Activated CD4-positive, CD25-positive, alpha-beta regulatory T cell treated with anti-CD3 and anti-CD28 coated beads, Interleukin-2, amount 50 U/mL, for 16 hours (primary cell): ENCODE results near the gene MUC5B.
"Not testable (repeated sequence)": the region's sequence is repeated elsewhere in the genome, so short reads cannot be mapped to it uniquely, and the experiment has no call there.

Source experiments
- DNase-seq: peaks from one replicate; pipeline ENCODE4 v3.0.0-alpha.2; 2020; ENCODE audit warnings: low read depth, low spot score

MUC5B gene

GRCh38 chr11:1250411-1250810 is 27.5 kb downstream of the MUC5B start:
- not testable (repeated sequence) for DNase-seq

GRCh38 chr11:1251236-1251770 is 28.4 kb downstream of the MUC5B start:
- DNase-seq, result no peak

GRCh38 chr11:1252371-1253102 is 29.7 kb downstream of the MUC5B start:
- DNase-seq, result no peak

GRCh38 chr11:1253103-1253485 is 30.2 kb downstream of the MUC5B start:
- no peak for DNase-seq

GRCh38 chr11:1254086-1254648 is 31.3 kb downstream of the MUC5B start:
- no peak for DNase-seq

- no peak for DNase-seq
Observed at GRCh38 chr11:1254733-1255132, 31.9 kb downstream of the MUC5B start.

- no peak for DNase-seq
Observed at GRCh38 chr11:1255151-1255550, 32.3 kb downstream of the MUC5B start.

- no peak for DNase-seq
Observed at GRCh38 chr11:1256257-1257045, 33.6 kb downstream of the MUC5B start.

- DNase-seq, result no peak
Observed at GRCh38 chr11:1257366-1257765, 34.5 kb downstream of the MUC5B start.

GRCh38 chr11:1257916-1258315 is 35.0 kb downstream of the MUC5B start:
- DNase-seq, result no peak

GRCh38 chr11:1258401-1259075 is 35.7 kb downstream of the MUC5B start:
- DNase-seq, result no peak

GRCh38 chr11:1259076-1259461 is 36.2 kb downstream of the MUC5B start:
- DNase-seq, result no peak

- no peak for DNase-seq
Observed at GRCh38 chr11:1259561-1259960, 36.7 kb downstream of the MUC5B start.

DNA sequence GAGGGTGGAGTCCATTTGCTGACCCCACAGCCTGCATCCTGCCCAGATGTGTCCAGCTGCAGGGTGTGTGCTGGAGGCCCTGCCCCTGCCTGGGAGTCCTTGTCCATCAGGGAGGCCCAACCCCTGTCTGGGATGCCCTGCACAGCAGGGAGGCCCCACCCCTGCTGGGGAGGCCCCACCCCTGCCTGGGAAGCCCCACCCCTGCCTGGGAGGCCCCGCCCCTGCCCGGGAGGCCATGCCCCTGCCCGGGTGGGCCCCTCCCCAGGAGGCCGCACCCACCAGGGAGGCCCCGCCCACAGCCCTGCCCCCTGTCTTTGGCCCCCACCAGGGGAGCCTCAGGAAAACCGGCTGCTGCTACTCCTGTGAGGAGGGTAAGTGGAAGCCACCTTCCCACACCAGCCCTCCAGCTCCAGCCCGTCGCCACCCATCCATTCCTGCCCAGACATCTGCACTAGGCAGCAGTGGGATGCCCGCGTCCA is 37.2 kb downstream of the MUC5B start:
- no peak for DNase-seq

DNA sequence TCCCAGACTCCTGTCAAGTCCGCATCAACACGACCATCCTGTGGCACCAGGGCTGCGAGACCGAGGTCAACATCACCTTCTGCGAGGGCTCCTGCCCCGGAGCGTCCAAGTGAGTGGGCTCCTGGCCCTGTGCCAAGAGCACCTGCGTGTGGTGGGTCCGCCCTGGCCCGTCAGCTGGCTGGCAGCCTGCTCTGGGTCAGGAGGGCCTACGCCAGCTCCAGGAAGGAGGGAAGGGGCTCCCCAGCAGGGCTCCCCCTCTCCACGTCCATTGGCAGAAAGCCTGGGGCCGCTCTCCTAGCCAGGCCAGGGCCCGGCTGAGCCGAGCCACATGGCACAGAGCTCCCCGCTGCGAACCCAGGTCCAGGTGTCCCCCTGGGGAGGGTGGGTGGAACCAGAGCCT is 37.8 kb downstream of the MUC5B start:
- DNase-seq, result no peak

GRCh38 chr11:1261241-1262071 is 38.6 kb downstream of the MUC5B start:
- no peak for DNase-seq

DNA sequence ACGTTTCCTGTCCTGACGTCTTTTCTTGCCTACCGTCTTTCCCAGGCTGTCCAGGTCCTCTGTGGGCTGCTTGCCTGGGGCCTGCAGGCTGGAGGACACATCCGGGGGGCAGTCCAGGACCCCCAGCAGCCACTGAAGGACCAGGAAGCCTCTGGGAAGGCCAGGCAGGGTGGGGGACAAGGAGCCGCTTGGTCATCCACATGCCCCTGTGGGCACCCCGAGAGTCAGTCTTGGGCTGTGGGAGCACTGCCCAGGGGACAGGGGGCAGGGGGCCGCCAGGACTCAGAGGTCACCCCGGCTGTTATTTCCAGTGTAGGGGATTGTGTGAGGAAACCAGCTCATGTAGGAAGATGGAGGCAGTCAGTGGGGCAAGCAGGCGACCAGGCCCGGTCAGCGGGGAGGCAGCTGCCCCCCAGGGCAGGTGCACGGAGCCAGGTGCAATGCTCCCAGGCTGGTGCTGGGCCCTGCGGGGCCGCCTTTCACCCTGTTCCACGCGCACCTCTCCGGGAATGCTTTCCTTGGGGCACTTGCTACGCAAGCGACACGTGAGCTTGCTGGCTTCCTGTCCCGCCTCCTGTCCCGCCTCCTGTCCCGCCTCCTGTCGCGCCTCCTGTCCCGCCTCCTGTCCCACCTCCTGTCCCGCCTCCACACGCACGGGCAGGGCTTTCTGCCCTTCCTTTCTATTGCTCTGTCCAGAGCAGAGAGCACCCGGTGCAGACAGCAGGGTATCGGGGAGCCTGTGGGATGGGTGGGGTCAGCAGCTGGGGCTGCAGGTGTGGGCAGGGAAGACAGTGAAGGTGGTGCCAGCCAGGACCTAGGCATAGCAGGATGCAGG is 39.5 kb downstream of the MUC5B start:
- peak; percentile 67 for DNase-seq

- DNase-seq, result no peak
Observed at GRCh38 chr11:1263010-1263409, 40.1 kb downstream of the MUC5B start.

DNA sequence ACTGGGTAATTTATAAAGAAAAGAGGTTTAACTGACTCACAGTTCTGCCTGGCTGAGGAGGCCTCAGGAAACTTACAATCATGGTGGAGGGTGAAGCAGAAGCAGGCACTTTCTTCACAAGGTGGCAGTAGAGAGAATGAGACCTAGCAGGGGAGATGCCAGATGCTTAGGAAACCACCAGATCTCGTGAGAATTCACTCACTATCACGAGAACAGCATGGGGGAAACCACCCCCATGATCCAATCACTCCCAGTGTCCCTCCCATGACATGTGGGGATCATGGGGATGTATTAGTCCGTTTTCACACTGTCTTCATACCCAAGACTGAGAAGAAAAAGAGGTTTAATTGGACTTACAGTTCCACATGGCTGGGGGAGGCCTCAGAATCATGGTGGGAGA is 41.6 kb downstream of the MUC5B start:
- DNase-seq, result not testable (repeated sequence)

DNA sequence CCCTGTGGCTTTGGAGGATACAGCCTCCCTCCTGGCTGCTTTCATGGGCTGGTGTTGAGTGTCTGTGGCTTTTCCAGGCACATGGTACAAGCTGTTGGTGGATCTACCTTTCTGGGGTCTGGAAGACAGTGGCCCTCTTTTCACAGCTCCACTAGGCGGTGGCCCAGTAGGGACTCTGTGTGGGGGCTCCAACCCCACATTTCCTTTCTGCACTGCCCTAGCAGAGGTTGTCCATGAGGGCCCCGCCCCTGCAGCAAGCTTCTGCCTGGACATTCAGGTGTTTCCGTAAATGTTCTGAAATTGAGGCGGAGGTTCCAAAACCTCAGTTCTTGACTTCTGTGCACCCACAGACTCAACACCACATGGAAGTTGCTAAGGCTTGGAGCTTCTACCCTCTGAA is 42.6 kb downstream of the MUC5B start:
- DNase-seq, result not testable (repeated sequence)
